CD14-positive monocyte (primary cell): ENCODE measurements around the gene SPC24. TPM values are rescaled to one million over a fixed set of nuclear protein-coding genes. Genes with fewer than 3 reads are reported as not detected.

Experiments used
- DNase-seq, 3 donors: peaks; one replicate each; pipeline ENCODE4 v3.0.0-alpha.2; 2011 to 2022
- H2AFZ ChIP-seq: 2 replicates; pipeline ENCODE4 v1.6.0; 2012; ENCODE audit warnings: mild to moderate bottlenecking, low read depth, low read length, inconsistent platforms; ENCODE audit not compliant: insufficient read depth, poor library complexity, severe bottlenecking
- H3K27ac ChIP-seq, 2 donors: 1 replicate in 1 of 2; 2 replicates in 1 of 2; pipeline ENCODE4 v1.5.1; 2012 to 2013; ENCODE audit warnings: low read length in 2 of 2, control low read depth in 1 of 2, inconsistent platforms in 1 of 2, low read depth in 1 of 2, mild to moderate bottlenecking in 1 of 2
- H3K27me3 ChIP-seq, 2 donors: one replicate each; pipeline versions ENCODE4 v1.6.0 to v1.6.1; 2011 to 2013; ENCODE audit warnings: low read length in 2 of 2; ENCODE audit not compliant: control insufficient read depth in 2 of 2, insufficient read depth in 2 of 2
- H3K36me3 ChIP-seq, 2 donors: replicated peaks in 1 of 2; 1 replicate in 1 of 2; 2 replicates in 1 of 2; pipeline versions ENCODE4 v1.5.1 to v1.6.1; 2012 to 2013; ENCODE audit warnings: low read length in 2 of 2, control low read depth in 1 of 2, inconsistent platforms in 1 of 2, mild to moderate bottlenecking in 1 of 2; ENCODE audit not compliant: insufficient read depth in 2 of 2, control insufficient read depth in 1 of 2
- H3K4me1 ChIP-seq, 2 donors: 1 replicate in 1 of 2; 2 replicates in 1 of 2; pipeline versions ENCODE4 v1.5.1 to v1.6.1; 2012 to 2013; ENCODE audit warnings: low read length in 2 of 2, control low read depth in 1 of 2, inconsistent platforms in 1 of 2, mild to moderate bottlenecking in 1 of 2, moderate library complexity in 1 of 2; ENCODE audit not compliant: insufficient read depth in 2 of 2, control insufficient read depth in 1 of 2
- H3K4me2 ChIP-seq: replicated peaks from 2 replicates; pipeline ENCODE3; 2012; ENCODE audit warnings: low read length, moderate library complexity, mild to moderate bottlenecking; ENCODE audit not compliant: poor library complexity, severe bottlenecking; ENCODE audit errors: extremely low read depth
- H3K4me3 ChIP-seq, 3 experiments: fragments of 200-600 bp in 1 of 3; sonication (generic) in 1 of 3; replicated peaks in 1 of 3; 1 replicate in 2 of 3; 2 replicates in 1 of 3; pipeline ENCODE4 v1.5.1; 2011 to 2013; ENCODE audit warnings: low read length in 3 of 3, mild to moderate bottlenecking in 3 of 3, control low read depth in 2 of 3, low read depth in 2 of 3, inconsistent platforms in 1 of 3, moderate library complexity in 1 of 3
- H3K79me2 ChIP-seq: 2 replicates; pipeline ENCODE4 v1.6.0; 2012; ENCODE audit warnings: mild to moderate bottlenecking, control low read depth, inconsistent platforms, low read length, moderate library complexity; ENCODE audit not compliant: insufficient read depth
- H3K9ac ChIP-seq: 2 replicates; pipeline ENCODE4 v1.6.0; 2017; ENCODE audit warnings: low read length, mild to moderate bottlenecking; ENCODE audit not compliant: insufficient read depth, poor library complexity, severe bottlenecking
- H3K9me3 ChIP-seq, 2 donors: replicated peaks in 1 of 2; 1 replicate in 1 of 2; 2 replicates in 1 of 2; pipeline versions ENCODE4 v1.5.1 to v1.6.1; 2012 to 2013; ENCODE audit warnings: low read length in 2 of 2, control low read depth in 1 of 2; ENCODE audit not compliant: control insufficient read depth in 1 of 2, insufficient read depth in 1 of 2
- H4K20me1 ChIP-seq: 2 replicates; pipeline ENCODE4 v1.6.0; 2012; ENCODE audit warnings: mild to moderate bottlenecking, low read length, control low read depth, moderate library complexity; ENCODE audit not compliant: insufficient read depth
- H3K27ac Mint-ChIP-seq, 7 donors: one replicate each; pipeline ENCODE4 v1.8.0; 2020; ENCODE audit warnings: mild to moderate bottlenecking in 7 of 7, mixed read lengths in 7 of 7, moderate library complexity in 6 of 7, inconsistent platforms in 2 of 7
- H3K27me3 Mint-ChIP-seq, 3 donors: one replicate each; pipeline ENCODE4 v1.8.0; 2021 to 2022; ENCODE audit warnings: low read depth in 3 of 3, mild to moderate bottlenecking in 3 of 3, mixed read lengths in 3 of 3, moderate library complexity in 3 of 3, inconsistent platforms in 1 of 3
- H3K36me3 Mint-ChIP-seq, 2 donors: one replicate each; pipeline ENCODE4 v1.8.0; 2020; ENCODE audit warnings: mixed read lengths in 2 of 2, inconsistent platforms in 1 of 2, mild to moderate bottlenecking in 1 of 2
- H3K4me1 Mint-ChIP-seq: one replicate; pipeline ENCODE4 v1.8.0; 2020; ENCODE audit warnings: mild to moderate bottlenecking, mixed read lengths
- H3K4me3 Mint-ChIP-seq, 2 donors: one replicate each; pipeline ENCODE4 v1.8.0; 2020; ENCODE audit warnings: mild to moderate bottlenecking in 2 of 2, mixed read lengths in 2 of 2, moderate library complexity in 1 of 2
- H3K9me3 Mint-ChIP-seq, 7 donors: one replicate each; pipeline ENCODE4 v1.8.0; 2020 to 2022; ENCODE audit warnings: mixed read lengths in 7 of 7, mild to moderate bottlenecking in 6 of 7, moderate library complexity in 6 of 7, inconsistent platforms in 2 of 7
- WGBS: methylation state at CpG from one replicate; pipeline ENCODE4 v1.1.5; 2013; ENCODE audit warnings: missing lambda C conversion rate; ENCODE audit not compliant: insufficient coverage; 5-methylcytosine and 5-hydroxymethylcytosine counted together
- intact Hi-C, 2 donors: fragments of 100-400 bp; cut with micrococcal nuclease; formaldehyde crosslinking; loops; one replicate each; pipeline versions ENCODE4 v1.15.0 to v1.15.1; 2023
- polyA plus RNA-seq, 3 donors: library from polyadenylated mRNA; depleted of rRNA in 1 of 3; unstranded in 2 of 3; stranded (reverse) in 1 of 3; fragments of 300-500 nt in 2 of 3; fragments of >200 nt in 1 of 3; fragmentation: Illumina TruSeq in 2 of 3; gene quantifications; 1 replicate in 2 of 3; 2 replicates in 1 of 3; pipeline ENCODE4 v1.2.3, GENCODE V29; 2012 to 2021
- TF ChIP-seq, protein P1 (sequence below): fragments of 200-600 bp; IDR thresholded peaks from one replicate; pipeline ENCODE4 v1.8.0; 2022; ENCODE audit warnings: antibody characterized with exemption, mild to moderate bottlenecking

Gene SPC24
- polyA plus RNA-seq, 3 donors = 0.27 TPM; not detected in 2

DNA sequence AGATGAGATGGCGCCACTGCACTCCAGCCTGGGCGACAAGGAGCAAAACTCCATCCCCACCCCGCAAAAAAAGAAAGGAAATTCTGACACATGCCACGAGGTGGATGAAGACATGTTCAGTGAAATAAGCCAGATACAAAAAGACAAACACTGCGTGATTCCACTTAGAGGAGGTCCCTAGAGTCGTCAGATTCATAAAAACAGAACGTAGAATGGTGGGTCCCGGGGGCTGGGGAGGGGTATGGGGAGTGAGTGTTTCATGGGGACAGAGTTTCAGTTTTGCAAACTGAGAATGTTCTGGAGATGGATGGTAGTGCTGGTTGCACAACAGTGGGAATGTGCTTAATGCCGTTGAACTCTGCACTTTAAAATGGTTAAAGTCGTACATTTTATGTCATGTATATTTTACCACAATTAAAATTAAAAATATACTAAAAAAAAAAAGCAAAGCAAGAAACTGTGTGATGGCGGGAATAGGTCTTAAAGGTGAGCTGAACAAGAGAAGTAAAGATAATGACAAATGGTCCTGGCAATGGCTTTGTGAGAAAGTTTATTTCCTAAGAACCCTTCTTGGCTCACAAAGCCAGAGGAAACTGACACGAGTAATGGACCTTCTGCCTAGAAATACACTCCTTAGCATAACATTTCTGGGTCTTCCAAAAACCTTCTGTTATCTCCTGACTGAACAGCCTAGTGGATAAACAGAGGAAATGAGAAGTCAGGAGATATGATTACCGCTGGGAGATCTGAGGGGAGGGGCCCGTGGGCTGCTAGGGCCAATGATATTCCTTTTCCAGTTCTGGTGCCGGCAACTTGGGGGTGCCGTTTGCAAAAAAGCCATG, 4.2 kb upstream of the SPC24 start:
- H3K27me3 Mint-ChIP-seq = peaks cover 3 to 6% (median 3%) of the 10 kb centered on the region in 3 donors
- H3K4me1 Mint-ChIP-seq = peaks cover 19% of the 10 kb centered on the region
- no peaks in the 10 kb centered on the region for H3K27me3 ChIP-seq
- H3K27ac Mint-ChIP-seq = peak overlapping the region in 2 of 7 donors; percentile 49 to 60
- H3K4me3 Mint-ChIP-seq = no peak overlapping the region
- no peaks in the 10 kb centered on the region for H3K36me3 Mint-ChIP-seq
- H4K20me1 ChIP-seq = no peaks in the 10 kb centered on the region
- intact Hi-C loops = loop anchor here in 1 of 2 donors (5.0 kb wide), 1 partner anchor 37 kb away; the partner anchor contains the start of gene KANK2
- peaks cover 16 to 22% of the 10 kb centered on the region in 2 donors for H3K4me1 ChIP-seq
- peaks cover 0 to 14% (median 0%) of the 10 kb centered on the region in 7 donors for H3K9me3 Mint-ChIP-seq
- no peaks in the 10 kb centered on the region for H3K36me3 ChIP-seq
- DNase-seq = no peak
- no peak overlapping the region for H3K27ac ChIP-seq
- TF ChIP-seq, protein P1, sequence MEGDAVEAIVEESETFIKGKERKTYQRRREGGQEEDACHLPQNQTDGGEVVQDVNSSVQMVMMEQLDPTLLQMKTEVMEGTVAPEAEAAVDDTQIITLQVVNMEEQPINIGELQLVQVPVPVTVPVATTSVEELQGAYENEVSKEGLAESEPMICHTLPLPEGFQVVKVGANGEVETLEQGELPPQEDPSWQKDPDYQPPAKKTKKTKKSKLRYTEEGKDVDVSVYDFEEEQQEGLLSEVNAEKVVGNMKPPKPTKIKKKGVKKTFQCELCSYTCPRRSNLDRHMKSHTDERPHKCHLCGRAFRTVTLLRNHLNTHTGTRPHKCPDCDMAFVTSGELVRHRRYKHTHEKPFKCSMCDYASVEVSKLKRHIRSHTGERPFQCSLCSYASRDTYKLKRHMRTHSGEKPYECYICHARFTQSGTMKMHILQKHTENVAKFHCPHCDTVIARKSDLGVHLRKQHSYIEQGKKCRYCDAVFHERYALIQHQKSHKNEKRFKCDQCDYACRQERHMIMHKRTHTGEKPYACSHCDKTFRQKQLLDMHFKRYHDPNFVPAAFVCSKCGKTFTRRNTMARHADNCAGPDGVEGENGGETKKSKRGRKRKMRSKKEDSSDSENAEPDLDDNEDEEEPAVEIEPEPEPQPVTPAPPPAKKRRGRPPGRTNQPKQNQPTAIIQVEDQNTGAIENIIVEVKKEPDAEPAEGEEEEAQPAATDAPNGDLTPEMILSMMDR = no peak
- peaks cover 8% of the 10 kb centered on the region for H3K79me2 ChIP-seq
- WGBS = 81% methylated on average over 11 of the region's 16 CpGs
- no peak overlapping the region for H3K9ac ChIP-seq
- no peak overlapping the region for H3K4me3 ChIP-seq
- H2AFZ ChIP-seq = no peak overlapping the region
- no peaks in the 10 kb centered on the region for H3K9me3 ChIP-seq
- H3K4me2 ChIP-seq = no peak overlapping the region

DNA sequence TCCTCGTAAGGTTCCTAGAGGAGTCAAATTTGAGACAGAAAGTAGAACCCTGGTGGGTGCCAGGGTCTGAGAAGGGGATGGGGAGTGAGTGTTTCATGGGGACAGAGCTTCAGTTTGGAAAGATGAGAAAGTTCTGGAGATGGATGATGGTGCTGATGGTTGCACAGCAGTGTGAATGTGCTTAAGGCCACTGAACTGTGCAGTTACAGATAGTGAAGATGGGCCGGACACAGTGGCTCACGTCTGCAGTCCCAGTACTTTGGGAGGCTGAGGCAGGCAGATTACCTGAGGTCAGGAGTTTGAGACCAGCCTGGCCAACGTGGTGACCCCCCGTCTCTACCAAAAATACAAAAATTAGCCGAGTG, 917 bp downstream of the SPC24 start:
- H3K27ac ChIP-seq = no peak overlapping the region
- 77% methylated on average over 6 of the region's 6 CpGs for WGBS
- Mint-ChIP-seq H3K27ac (peak overlapping the region in 1 of 7 donors; percentile 20), H3K27me3 (peaks cover 0 to 1% (median 1%) of the 10 kb centered on the region in 3 donors), H3K36me3 (peaks cover 3 to 10% of the 10 kb centered on the region in 2 donors), H3K4me3 (peak overlapping the region; percentile 75 to 77), H3K9me3 (peaks cover 0 to 2% (median 0%) of the 10 kb centered on the region in 7 donors), H3K4me1 (peaks cover 23% of the 10 kb centered on the region)
- H3K4me1 ChIP-seq = peaks cover 18 to 28% of the 10 kb centered on the region in 2 donors
- H3K9ac ChIP-seq = no peak overlapping the region
- peak overlapping the region; percentile 95 for H2AFZ ChIP-seq
- H3K4me2 ChIP-seq = peak overlapping the region; percentile 87
- intact Hi-C loops = loop anchor here in 1 of 2 donors (5.0 kb wide), 1 partner anchor 43 kb away; the partner anchor contains the start of gene KANK2
- H3K9me3 ChIP-seq = no peaks in the 10 kb centered on the region
- peak overlapping the region in 1 of 3 experiments; percentile 88 for H3K4me3 ChIP-seq
- DNase-seq = no peak
- H3K27me3 ChIP-seq = no peaks in the 10 kb centered on the region
- TF ChIP-seq, protein P1 = no peak
- H3K36me3 ChIP-seq = no peaks in the 10 kb centered on the region
- peaks cover 50% of the 10 kb centered on the region for H3K79me2 ChIP-seq
- no peaks in the 10 kb centered on the region for H4K20me1 ChIP-seq
